SU-DHL-6 (cell line): ENCODE results near the gene MYOM3.

Experiments used
- H2AFZ ChIP-seq: fragments of 200-600 bp; sonication (generic); 2 replicates; pipeline ENCODE4 v1.6.1; 2014; ENCODE audit warnings: low read depth, mild to moderate bottlenecking, moderate library complexity, mixed read lengths, antibody characterized with exemption, low read length; ENCODE audit not compliant: severe bottlenecking
- H3F3A ChIP-seq: fragments of 200-600 bp; shearing (Covaris generic); 2 replicates; pipeline ENCODE4 v1.6.0; 2016; ENCODE audit warnings: antibody characterized with exemption, mild to moderate bottlenecking; ENCODE audit not compliant: insufficient read depth
- H3K27ac ChIP-seq: fragments of 200-600 bp; sonication (generic); 2 replicates; pipeline ENCODE4 v1.5.1; 2016; ENCODE audit warnings: low read depth, mild to moderate bottlenecking, low read length, moderate library complexity, mixed read lengths
- H3K27me3 ChIP-seq: fragments of 200-600 bp; sonication (generic), shearing (Covaris generic); 2 replicates; pipeline ENCODE4 v1.6.0; 2014; ENCODE audit warnings: mild to moderate bottlenecking, low read length
- H3K36me3 ChIP-seq: fragments of 200-600 bp; sonication (generic); 2 replicates; pipeline ENCODE4 v1.6.1; 2014; ENCODE audit warnings: mild to moderate bottlenecking, low read length, mixed read lengths
- H3K4me2 ChIP-seq: fragments of 300-600, 200-600 bp; shearing (Covaris generic), sonication (generic); 2 replicates; pipeline ENCODE4 v1.6.0; 2014; ENCODE audit warnings: low read length, low read depth, mild to moderate bottlenecking; ENCODE audit not compliant: poor library complexity, severe bottlenecking
- H3K4me3 ChIP-seq: fragments of 200-600 bp; sonication (generic); 2 replicates; pipeline ENCODE4 v1.5.1; 2014; ENCODE audit warnings: antibody characterized with exemption, low read length, mild to moderate bottlenecking, mixed read lengths; ENCODE audit not compliant: insufficient read depth, poor library complexity, severe bottlenecking
- H3K79me2 ChIP-seq: fragments of 200-600 bp; sonication (generic); 2 replicates; pipeline ENCODE4 v1.6.1; 2014; ENCODE audit warnings: mild to moderate bottlenecking, low read length, moderate library complexity; ENCODE audit not compliant: insufficient read depth
- H3K9ac ChIP-seq: fragments of 200-600 bp; sonication (generic); 2 replicates; pipeline ENCODE4 v1.7.0; 2014; ENCODE audit warnings: mild to moderate bottlenecking, low read length
- H3K9me2 ChIP-seq: fragments of 200-600 bp; sonication (generic); replicated peaks from 2 replicates; pipeline ENCODE4 v1.6.1; 2014; ENCODE audit warnings: low read length; ENCODE audit not compliant: insufficient read depth
- H3K9me3 ChIP-seq: fragments of 200-600 bp; sonication (generic); 2 replicates; pipeline ENCODE4 v1.6.1; 2014; ENCODE audit warnings: low read length, mixed read lengths; ENCODE audit not compliant: insufficient read depth
- H4K20me1 ChIP-seq: fragments of 200-600 bp; sonication (generic); 2 replicates; pipeline ENCODE4 v1.6.1; 2014; ENCODE audit warnings: low read depth, mild to moderate bottlenecking, antibody characterized with exemption, low read length, moderate library complexity, mixed read lengths
- CTCF ChIP-seq: fragments of 200-600 bp; sonication (generic); IDR thresholded peaks from one replicate; pipeline ENCODE4 v1.5.1; 2017; ENCODE audit warnings: antibody characterized with exemption, mild to moderate bottlenecking, low read length, moderate library complexity; ENCODE audit not compliant: insufficient read depth, poor library complexity, severe bottlenecking
- EZH2phosphoT487 ChIP-seq: fragments of 200-600 bp; sonication (generic), shearing (Covaris generic); conservative IDR thresholded peaks from 2 replicates; pipeline ENCODE4 v1.6.1; 2018; ENCODE audit warnings: mild to moderate bottlenecking, antibody characterized with exemption, low read length, moderate library complexity, mixed read lengths

MYOM3 gene

GRCh38 chr1:24060482-24060881, 51.5 kb downstream of the MYOM3 start:
- Histone ChIP-seq H3K9me2 (no peaks in the 10 kb centered on the region), H2AFZ (no peak overlapping the region), H3K4me3 (no peak overlapping the region), H3K27me3 (no peaks in the 10 kb centered on the region), H3K36me3 (no peaks in the 10 kb centered on the region), H3K79me2 (no peaks in the 10 kb centered on the region), H4K20me1 (no peaks in the 10 kb centered on the region), H3K9ac (no peak overlapping the region), H3K27ac (no peak overlapping the region), H3K9me3 (no peaks in the 10 kb centered on the region), H3F3A (no peaks in the 10 kb centered on the region), H3K4me2 (no peak overlapping the region)
- TF ChIP-seq EZH2phosphoT487 (no peak), CTCF (no peak)

GRCh38 chr1:24058671-24059455, 53.1 kb downstream of the MYOM3 start:
- H3K9me3 ChIP-seq = no peaks in the 10 kb centered on the region
- no peak for TF ChIP-seq CTCF
- TF ChIP-seq EZH2phosphoT487 = no peak
- no peaks in the 10 kb centered on the region for H3K79me2 ChIP-seq
- no peaks in the 10 kb centered on the region for H3K36me3 ChIP-seq
- no peaks in the 10 kb centered on the region for H3F3A ChIP-seq
- no peak overlapping the region for H2AFZ ChIP-seq
- H3K4me3 ChIP-seq = no peak overlapping the region
- H3K9ac ChIP-seq = no peak overlapping the region
- no peaks in the 10 kb centered on the region for H3K9me2 ChIP-seq
- no peaks in the 10 kb centered on the region for H3K27me3 ChIP-seq
- no peak overlapping the region for H3K4me2 ChIP-seq
- no peak overlapping the region for H3K27ac ChIP-seq
- no peaks in the 10 kb centered on the region for H4K20me1 ChIP-seq

GRCh38 chr1:24057171-24057570, 54.8 kb downstream of the MYOM3 start:
- H3K27me3 ChIP-seq = no peaks in the 10 kb centered on the region

More at GRCh38 chr1:24057171-24057570, 54.8 kb downstream of the MYOM3 start:
- Histone ChIP-seq H3K9me3 (no peaks in the 10 kb centered on the region), H3K9me2 (no peaks in the 10 kb centered on the region), H4K20me1 (no peaks in the 10 kb centered on the region), H2AFZ (no peak overlapping the region), H3K27ac (no peak overlapping the region), H3K4me3 (no peak overlapping the region), H3K4me2 (no peak overlapping the region), H3F3A (no peaks in the 10 kb centered on the region), H3K36me3 (no peaks in the 10 kb centered on the region), H3K79me2 (no peaks in the 10 kb centered on the region), H3K9ac (no peak overlapping the region)
- TF ChIP-seq EZH2phosphoT487 (no peak), CTCF (no peak)
